GM12878 (cell line): ENCODE measurements around the gene MTR.

Source experiments
- RAD21 ChIP-seq: IDR thresholded peaks from 2 replicates; pipeline ENCODE4 v1.6.1; 2011; ENCODE audit warnings: mild to moderate bottlenecking, low read depth, low read length, moderate library complexity; ENCODE audit not compliant: insufficient read depth
- RFX5 ChIP-seq: IDR thresholded peaks from 2 replicates; pipeline ENCODE4 v1.6.1; 2011; ENCODE audit warnings: low read depth, low read length, improper control_type of control experiment
- TF ChIP-seq, protein P1 (sequence below): IDR thresholded peaks from 2 replicates; pipeline ENCODE4 v1.6.1; 2011; ENCODE audit warnings: borderline replicate concordance, low read depth, mild to moderate bottlenecking, moderate library complexity, mixed read lengths, low read length; ENCODE audit not compliant: insufficient read depth; ENCODE audit errors: extremely low read length

DNA sequence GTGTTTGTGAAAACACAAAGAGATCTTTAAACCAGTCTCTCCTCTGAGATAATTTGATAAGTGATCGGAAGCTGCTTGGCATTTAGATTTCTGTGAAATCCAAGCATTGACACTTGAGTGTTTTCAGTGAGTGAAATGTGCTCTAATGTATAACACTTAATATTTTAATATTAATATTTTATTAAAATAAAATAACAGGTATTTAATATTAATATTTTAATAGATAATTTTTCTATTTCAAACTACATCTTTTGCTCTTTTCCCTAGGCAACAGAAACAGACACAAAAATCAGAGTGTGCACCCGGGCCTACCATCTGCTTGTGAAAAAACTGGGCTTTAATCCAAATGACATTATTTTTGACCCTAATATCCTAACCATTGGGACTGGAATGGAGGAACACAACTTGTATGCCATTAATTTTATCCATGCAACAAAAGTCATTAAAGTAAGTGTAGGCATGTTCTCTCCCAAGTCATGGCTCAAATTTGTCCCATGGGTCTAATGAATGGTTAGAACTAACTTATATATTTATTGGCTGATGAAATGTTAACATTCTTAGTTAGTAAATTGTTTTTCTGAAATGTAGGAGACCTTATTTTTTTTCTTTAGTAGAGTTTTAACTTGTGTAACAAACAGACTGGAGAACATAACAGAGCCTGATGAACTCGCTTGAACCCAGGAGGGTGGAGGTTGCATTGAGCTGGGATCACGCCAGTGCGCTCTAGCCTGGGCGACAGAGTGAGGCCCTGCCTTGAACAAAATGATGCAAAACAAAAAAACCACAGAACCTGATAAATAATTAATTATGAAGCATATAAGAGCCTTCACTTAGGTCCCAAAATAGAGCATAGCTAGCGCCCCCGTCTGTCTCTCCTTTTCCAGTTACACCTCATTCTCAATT is 55.2 kb downstream of the MTR start:
- TF ChIP-seq RFX5: no peak
- TF ChIP-seq, protein P1, sequence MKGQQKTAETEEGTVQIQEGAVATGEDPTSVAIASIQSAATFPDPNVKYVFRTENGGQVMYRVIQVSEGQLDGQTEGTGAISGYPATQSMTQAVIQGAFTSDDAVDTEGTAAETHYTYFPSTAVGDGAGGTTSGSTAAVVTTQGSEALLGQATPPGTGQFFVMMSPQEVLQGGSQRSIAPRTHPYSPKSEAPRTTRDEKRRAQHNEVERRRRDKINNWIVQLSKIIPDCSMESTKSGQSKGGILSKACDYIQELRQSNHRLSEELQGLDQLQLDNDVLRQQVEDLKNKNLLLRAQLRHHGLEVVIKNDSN: no peak
- TF ChIP-seq RAD21: no peak
